Esophagus squamous epithelium (tissue), 5 donors: Measurements from ENCODE around the gene AP2M1. TPM values are rescaled to one million over a fixed set of nuclear protein-coding genes. Genes with fewer than 3 reads are reported as not detected.
"Not testable (repeated sequence)": the region's sequence is repeated elsewhere in the genome, so short reads cannot be mapped to it uniquely, and the experiment has no call there.

ENCODE experiments used
- DNase-seq: peaks from one replicate; lab custom pipeline; 2025; lab: John Stamatoyannopoulos, UW
- H3K27ac ChIP-seq, 4 donors: fragments of 200-600 bp; sonication (generic); one replicate each; pipeline ENCODE4 v1.5.1; 2016 to 2019; ENCODE audit warnings: mild to moderate bottlenecking in 1 of 4
- H3K27me3 ChIP-seq, 4 donors: fragments of 200-600 bp; sonication (generic); 1 replicate in 3 of 4; 2 replicates in 1 of 4; pipeline versions ENCODE4 v1.5.1 to v1.6.0; 2017 to 2021; ENCODE audit warnings: antibody characterized with exemption in 1 of 4
- H3K36me3 ChIP-seq, 3 donors: fragments of 200-600 bp; sonication (generic); one replicate each; pipeline ENCODE4 v1.5.1; 2016 to 2019
- H3K4me1 ChIP-seq, 3 donors: fragments of 200-600 bp; sonication (generic); one replicate each; pipeline ENCODE4 v1.5.1; 2017 to 2019
- H3K4me3 ChIP-seq, 4 donors: fragments of 200-600 bp; sonication (generic); 1 replicate in 3 of 4; 2 replicates in 1 of 4; pipeline ENCODE4 v1.5.1; 2016 to 2019; ENCODE audit warnings: mild to moderate bottlenecking in 2 of 4, moderate library complexity in 1 of 4
- H3K9me3 ChIP-seq, 3 donors: fragments of 200-600 bp; sonication (generic); one replicate each; pipeline ENCODE4 v1.5.1; 2016 to 2019
- CTCF ChIP-seq, 6 experiments: fragments of 450-650 bp in 4 of 6; fragments of 200-600 bp in 2 of 6; sonication (generic) in 2 of 6; IDR thresholded peaks; one replicate each; pipeline ENCODE4 v1.5.1; 2016 to 2019; ENCODE audit warnings: antibody characterized with exemption in 6 of 6, mild to moderate bottlenecking in 4 of 6, moderate library complexity in 4 of 6
- POLR2A ChIP-seq, 4 donors: fragments of 450-650 bp; IDR thresholded peaks; one replicate each; pipeline ENCODE4 v1.6.1; 2017; ENCODE audit warnings: antibody characterized with exemption in 4 of 4, mild to moderate bottlenecking in 4 of 4, moderate library complexity in 3 of 4
- whole genome bisulfite sequencing, 2 donors: methylation state at CpG; one replicate each; pipeline ENCODE4 v1.1.5; 2018; 5-methylcytosine and 5-hydroxymethylcytosine counted together
- intact Hi-C: fragments of 100-400 bp; cut with DNase I; formaldehyde crosslinking; loops from one replicate; pipeline ENCODE4 v1.15.0; 2022
- total RNA-seq, 4 donors: library from RNA; depleted of rRNA; stranded (reverse); fragments of >200 nt; gene quantifications; one replicate each; pipeline ENCODE4 v1.1.0, GENCODE V29; 2016
- donor health status: DM: yes; HTN: yes; CAD: no.

The AP2M1 gene
- total RNA-seq, 4 donors from 2014 or later = 139 to 212 (median 208) TPM

GRCh38 chr3:184145751-184146270 is 28.8 kb upstream of the AP2M1 start:
- no peaks in the 10 kb centered on the region for H3K9me3 ChIP-seq
- peaks cover 40 to 61% (median 40%) of the 10 kb centered on the region in 3 donors for H3K36me3 ChIP-seq
- H3K4me3 ChIP-seq = no peak overlapping the region
- DNase-seq = no peak
- H3K27ac ChIP-seq = peak overlapping the region in 2 of 4 donors; percentile 21
- peaks cover 0 to 20% (median 0%) of the 10 kb centered on the region in 3 donors for H3K4me1 ChIP-seq
- TF ChIP-seq CTCF (IDR thresholded peaks at IDR 0.05) (no peak), POLR2A (IDR thresholded peaks at IDR 0.05) (no peak)
- WGBS, 2 donors = 85 to 88% methylated on average over 1 to 4 of the region's 8 CpGs
- no peaks in the 10 kb centered on the region for H3K27me3 ChIP-seq
- intact Hi-C loops = loop anchor here (5.0 kb wide), 1 partner anchor 96 kb away; no protein-coding TSS in a partner anchor

DNA sequence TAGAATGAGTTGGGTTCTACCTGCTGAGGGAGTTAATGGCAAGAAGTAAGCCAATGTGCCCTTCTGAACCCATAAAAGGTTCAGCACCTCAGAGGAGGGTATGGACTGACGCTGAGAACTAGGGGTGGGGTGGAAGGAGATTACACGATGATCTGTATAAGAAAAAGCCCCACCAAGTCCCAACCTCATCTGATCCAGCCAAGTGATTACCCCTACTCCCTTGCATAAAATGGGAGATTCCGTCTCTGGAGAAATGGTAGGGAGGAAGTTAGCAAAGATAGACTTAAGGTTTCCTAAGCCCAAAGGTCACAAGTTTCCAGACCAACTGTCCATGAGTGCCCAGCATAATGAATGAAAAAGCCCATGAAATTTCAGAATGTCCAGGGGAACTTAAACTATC is 26.6 kb upstream of the AP2M1 start:
- TF ChIP-seq CTCF (IDR thresholded peaks at IDR 0.05) (no peak), POLR2A (IDR thresholded peaks at IDR 0.05) (no peak)
- H3K36me3 ChIP-seq = peaks cover 23 to 38% (median 26%) of the 10 kb centered on the region in 3 donors
- no peak overlapping the region for H3K27ac ChIP-seq
- peaks cover 0 to 20% (median 0%) of the 10 kb centered on the region in 3 donors for H3K4me1 ChIP-seq
- no peaks in the 10 kb centered on the region for H3K27me3 ChIP-seq
- no peak overlapping the region for H3K4me3 ChIP-seq
- 76 to 89% methylated on average over 3 of the region's 3 CpGs for WGBS, 2 donors
- H3K9me3 ChIP-seq = no peaks in the 10 kb centered on the region
- DNase-seq = no peak
- intact Hi-C loops = loop anchor here (5.0 kb wide), 1 partner anchor 94 kb away; no protein-coding TSS in a partner anchor

GRCh38 chr3:184149123-184149522 is 25.5 kb upstream of the AP2M1 start:
- TF ChIP-seq CTCF (IDR thresholded peaks at IDR 0.05) (no peak), POLR2A (IDR thresholded peaks at IDR 0.05) (no peak)
- DNase-seq = no peak
- H3K9me3 ChIP-seq = no peaks in the 10 kb centered on the region
- H3K27ac ChIP-seq = no peak overlapping the region
- H3K4me3 ChIP-seq = no peak overlapping the region
- no peaks in the 10 kb centered on the region for H3K27me3 ChIP-seq
- intact Hi-C loops = loop anchor here (5.0 kb wide), 1 partner anchor 93 kb away; no protein-coding TSS in a partner anchor
- peaks cover 0 to 29% (median 0%) of the 10 kb centered on the region in 3 donors for H3K4me1 ChIP-seq
- H3K36me3 ChIP-seq = peaks cover 13 to 27% (median 16%) of the 10 kb centered on the region in 3 donors
- WGBS, 2 donors = 76 to 85% methylated on average over 6 of the region's 6 CpGs

DNA sequence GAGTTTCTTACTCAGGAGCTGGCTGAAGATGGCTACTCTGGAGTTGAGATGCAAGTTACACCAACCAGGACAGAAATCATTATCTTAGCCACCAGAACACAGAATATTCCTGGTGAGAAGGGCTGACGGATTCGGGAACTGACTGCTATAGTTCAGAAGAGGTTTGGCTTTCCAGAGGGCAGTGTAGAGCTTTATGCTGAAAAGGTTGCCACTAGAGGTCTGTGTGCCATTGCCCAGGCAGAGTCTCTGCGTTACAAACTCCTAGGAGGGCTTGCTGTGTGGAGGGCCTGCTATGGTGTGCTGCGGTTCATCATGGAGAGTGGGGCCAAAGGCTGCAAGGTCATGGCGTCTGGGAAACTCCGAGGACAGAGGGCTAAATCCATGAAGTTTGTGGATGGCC is 24.9 kb upstream of the AP2M1 start:
- not testable (repeated sequence) for H3K4me3 ChIP-seq, H3K27me3 ChIP-seq, H3K9me3 ChIP-seq, DNase-seq, H3K27ac ChIP-seq
- Histone ChIP-seq H3K4me1 (peaks cover 0 to 29% (median 3%) of the 10 kb centered on the region in 3 donors), H3K36me3 (peaks cover 7 to 21% (median 9%) of the 10 kb centered on the region in 3 donors)
- WGBS, 2 donors = 70 to 71% methylated on average over 6 of the region's 6 CpGs
- intact Hi-C loops = loop anchor here (5.0 kb wide), 1 partner anchor 93 kb away; no protein-coding TSS in a partner anchor

DNA sequence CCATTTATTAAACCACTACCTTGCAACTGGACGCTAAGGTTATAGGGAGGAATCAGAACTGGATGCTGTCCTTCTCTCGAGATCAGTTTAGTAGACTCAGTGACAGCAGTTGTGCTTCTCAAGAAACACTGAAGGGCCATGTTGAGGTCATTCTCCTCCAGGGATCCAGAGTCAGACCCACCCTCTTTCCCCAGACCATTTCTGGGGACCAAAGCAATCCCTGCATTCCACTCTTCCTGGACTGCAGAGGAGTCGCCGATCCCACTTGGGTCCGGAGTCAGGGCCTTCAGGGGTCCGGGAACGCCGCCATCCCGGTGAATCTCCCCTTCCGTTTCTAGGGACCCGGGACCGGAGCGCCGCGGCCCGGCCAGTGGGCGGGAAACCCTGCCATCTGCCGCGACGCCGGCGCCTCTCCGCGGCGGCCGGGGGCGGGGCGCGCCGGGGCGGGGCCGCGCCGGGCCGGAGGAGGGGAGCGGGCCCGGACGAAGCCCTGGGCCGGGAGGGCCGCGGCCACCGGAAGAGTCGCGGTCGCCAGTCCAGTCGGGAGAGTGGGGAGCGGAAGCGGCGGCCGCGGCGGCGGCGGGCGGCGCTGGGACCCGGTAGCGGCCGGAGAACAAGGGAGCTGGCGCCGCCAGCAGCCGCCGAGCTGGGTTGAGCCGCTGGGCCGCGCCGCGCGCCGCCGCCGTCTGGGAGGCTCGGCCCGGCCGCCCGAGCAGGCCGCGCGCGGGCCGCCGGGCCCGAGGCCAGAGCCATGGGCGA is 19.6 kb upstream of the AP2M1 start, which contains the start of gene DVL3:
Gene DVL3, plus strand, starts transcription at position 493 of the 759 bp plus-strand sequence. Its CDS starts 259 bp downstream, at position 752.
- 0 to 5% methylated on average over 1 to 7 of the region's 84 CpGs for whole genome bisulfite sequencing, 2 donors
- Histone ChIP-seq H3K4me3 (peak within 1 kb of the TSS; percentile 67 to 97 (median 84)), H3K4me1 (peaks cover 15 to 57% (median 34%) of the 10 kb centered on the region in 3 donors), H3K9me3 (no peaks in the 10 kb centered on the region), H3K27ac (peak within 1 kb of the TSS; percentile 89 to 94 (median 92)), H3K36me3 (no peaks in the 10 kb centered on the region), H3K27me3 (no peaks in the 10 kb centered on the region)
- TF ChIP-seq CTCF (IDR thresholded peaks at IDR 0.05) (no peak), POLR2A (IDR thresholded peaks at IDR 0.05) (peak in 2 of 4 donors; percentile 36 to 39)
- DNase-seq = no peak
- intact Hi-C loops = no loop called here
